GM18951 (cell line): ENCODE measurements around the gene PURB.
"Not testable (repeated sequence)": the region's sequence is repeated elsewhere in the genome, so short reads cannot be mapped to it uniquely, and the experiment has no call there.

ENCODE experiments used
- POLR2A ChIP-seq: IDR thresholded peaks from 4 replicates; pipeline ENCODE4 v1.6.1; 2011; ENCODE audit warnings: mild to moderate bottlenecking; ENCODE audit not compliant: insufficient read length, insufficient read depth; ENCODE audit errors: extremely low read depth
- in situ Hi-C: fragments of 300-500 bp; cut with MboI; formaldehyde crosslinking; loops from one replicate; pipeline ENCODE4 v1.12.0; 2022; ENCODE audit warnings: low sequenced_read_pairs, mixed read lengths, inconsistent platforms; ENCODE audit not compliant: unreplicated experiment

PURB gene

DNA sequence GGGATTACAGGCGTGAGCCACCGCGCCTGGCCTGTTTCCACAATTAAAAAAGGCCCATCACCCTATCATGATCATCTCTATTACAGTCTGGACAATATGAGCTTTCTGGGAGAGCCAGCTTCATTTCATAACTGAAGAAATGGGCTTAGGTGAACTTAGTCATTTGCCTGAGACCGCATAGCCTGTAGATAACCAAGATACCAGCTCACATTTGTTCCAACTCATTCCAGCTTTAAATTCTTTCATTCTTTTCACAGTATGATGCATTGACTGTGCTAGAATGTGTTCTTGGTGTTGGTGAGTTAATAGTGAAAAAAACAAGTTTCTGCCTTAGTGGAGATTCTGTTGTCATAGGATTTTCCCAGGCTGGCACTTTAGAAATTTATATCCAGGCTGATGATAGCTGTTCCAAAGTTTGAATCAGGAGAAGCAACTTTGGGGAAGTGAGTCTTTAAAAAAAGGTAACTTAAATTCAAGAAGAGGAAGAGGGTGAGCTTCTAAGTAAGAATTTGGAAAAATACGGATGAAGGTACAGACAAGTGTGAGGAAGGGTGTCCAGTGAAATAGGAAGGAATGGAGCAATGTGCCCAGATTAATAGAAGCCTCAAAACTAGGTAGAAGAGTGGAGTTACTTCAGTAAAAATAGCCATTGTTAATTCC is 35.3 kb downstream of the PURB start:
- no peak for TF ChIP-seq POLR2A
- in situ Hi-C loops: loop anchor here (10.0 kb wide), 1 partner anchor 285 kb away; no protein-coding TSS in a partner anchor

DNA sequence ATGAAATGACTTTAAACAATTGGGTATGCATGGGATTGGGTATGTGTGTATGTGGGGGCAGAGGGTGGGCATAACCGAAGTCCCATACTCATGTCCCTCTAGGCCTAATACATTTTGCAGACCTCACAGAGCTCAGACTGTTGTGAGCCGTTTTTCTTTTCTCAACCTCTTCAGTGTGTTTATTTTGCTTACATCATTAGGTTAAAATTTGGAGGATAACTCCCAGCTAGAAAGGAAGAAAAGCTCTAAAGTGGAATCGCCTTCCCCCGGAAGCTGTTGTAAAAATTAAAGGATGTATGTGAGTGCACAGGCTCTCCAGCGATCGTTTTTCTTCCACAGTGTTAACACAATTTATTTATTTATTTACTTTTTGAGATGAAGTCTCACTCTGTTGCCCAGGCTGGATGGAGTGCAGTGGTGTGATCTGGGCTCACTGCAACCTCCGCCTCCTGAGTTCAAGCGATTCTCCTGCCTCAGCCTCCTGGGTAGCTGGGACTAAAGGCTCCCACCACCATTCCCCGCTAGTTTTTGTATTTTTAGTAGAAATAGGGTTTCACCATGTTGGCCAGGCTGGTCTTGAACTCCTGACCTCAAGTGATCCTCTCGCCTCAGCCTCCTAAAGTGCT is 36.0 kb downstream of the PURB start:
- no peak for TF ChIP-seq POLR2A

GRCh38 chr7:44847920-44848634 is 37.3 kb downstream of the PURB start, which contains the start of gene H2AZ2:
TSS of gene H2AZ2 (minus strand) at chr7:44848087. CDS start at chr7:44847971, 116 bp downstream.
- TF ChIP-seq POLR2A: peak; percentile 82
- in situ Hi-C loops: no loop called here

More for the DNA sequence above, 36.0 kb downstream of the PURB start:
- in situ Hi-C loops: no loop called here

GRCh38 chr7:44847509-44847919 is 37.8 kb downstream of the PURB start:
- TF ChIP-seq POLR2A: no peak
- in situ Hi-C loops: no loop called here

GRCh38 chr7:44846816-44847508 is 38.4 kb downstream of the PURB start:
- in situ Hi-C loops: no loop called here
- no peak for TF ChIP-seq POLR2A

DNA sequence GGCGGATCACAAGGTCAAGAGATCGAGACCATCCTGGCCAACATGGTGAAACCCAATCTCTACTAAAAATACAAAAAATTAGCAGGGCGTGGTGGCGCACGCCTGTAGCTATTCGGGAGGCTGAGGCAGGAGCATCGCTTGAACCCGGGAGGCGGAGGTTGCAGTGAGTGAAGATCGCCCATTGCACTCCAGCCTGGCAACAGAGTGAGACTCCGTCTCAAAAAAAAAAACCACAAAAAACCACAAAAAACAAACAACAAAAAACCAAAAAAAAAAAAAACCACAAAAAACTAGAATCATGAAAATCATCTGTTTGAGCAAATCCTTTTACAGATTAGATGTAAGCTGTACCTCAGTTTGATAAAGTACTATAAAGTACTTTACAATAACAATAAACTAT is 38.9 kb downstream of the PURB start:
- in situ Hi-C loops: not testable (repeated sequence)

DNA sequence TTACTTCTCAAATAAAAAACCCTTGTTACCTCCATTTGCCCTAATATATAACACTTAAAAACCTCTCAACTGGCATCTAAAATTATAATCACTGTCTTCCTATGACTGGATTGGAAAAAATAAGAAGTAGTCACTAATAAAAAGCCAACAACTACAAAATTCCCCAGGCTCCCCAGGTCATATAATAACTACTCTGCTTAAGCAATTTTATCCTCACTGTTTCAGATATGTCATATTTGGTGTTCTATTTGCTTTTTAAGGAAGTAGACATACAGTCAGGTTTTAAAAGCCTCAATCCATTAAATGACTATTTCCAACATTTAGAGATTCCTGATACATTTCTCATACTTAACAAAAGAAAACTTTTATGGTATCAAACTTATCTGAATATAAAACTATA is 39.9 kb downstream of the PURB start:
- no peak for TF ChIP-seq POLR2A
- in situ Hi-C loops: no loop called here

- in situ Hi-C loops: not testable (repeated sequence)
Measured at GRCh38 chr7:44843440-44843839, 41.9 kb downstream of the PURB start.

DNA sequence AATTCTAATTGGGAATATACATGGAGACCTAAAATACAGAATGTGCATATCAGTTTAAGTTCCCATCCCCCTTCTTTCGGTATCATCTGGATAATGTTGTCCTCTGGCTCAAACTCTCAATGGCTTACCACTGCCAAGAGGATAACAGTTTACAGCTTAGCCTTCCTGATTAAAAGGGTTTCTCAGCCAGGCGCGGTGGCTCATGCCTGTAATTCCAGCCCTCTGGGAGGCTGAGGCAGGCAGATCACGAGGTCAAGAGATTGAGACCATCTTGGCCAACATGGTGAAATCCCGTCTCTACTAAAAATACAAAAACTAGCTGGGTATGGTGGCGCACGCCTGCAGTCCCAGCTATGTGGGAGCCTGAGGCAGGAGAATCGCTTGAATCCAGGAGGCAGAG is 42.7 kb downstream of the PURB start:
- in situ Hi-C loops: not testable (repeated sequence)

GRCh38 chr7:44838751-44839150 is 46.6 kb downstream of the PURB start:
- in situ Hi-C loops: no loop called here

DNA sequence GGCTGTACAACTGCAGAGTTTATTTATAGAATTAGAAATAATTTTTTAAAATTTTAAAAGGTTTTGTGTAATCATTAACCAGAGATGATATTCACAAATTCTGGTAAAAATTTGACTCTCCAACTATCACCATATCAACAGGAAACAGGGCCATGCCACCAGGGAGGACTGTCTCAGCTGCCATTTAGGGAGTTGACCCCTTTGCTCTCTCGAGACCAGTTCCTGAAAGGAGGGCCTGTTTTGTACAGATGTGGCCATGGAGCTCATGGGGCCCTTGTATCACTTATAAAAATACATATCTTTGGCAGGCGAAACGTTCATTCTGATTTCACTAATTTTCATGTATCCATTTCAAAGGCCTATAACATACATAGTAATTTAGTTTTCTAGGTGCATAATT is 57.8 kb downstream of the PURB start:
- in situ Hi-C loops: no loop called here
- TF ChIP-seq POLR2A: no peak

More at GRCh38 chr7:44838751-44839150, 46.6 kb downstream of the PURB start:
- no peak for TF ChIP-seq POLR2A
